K562 (cell line): Measurements from ENCODE around the gene MTMR3. TPM values are rescaled to one million over a fixed set of nuclear protein-coding genes. Genes with fewer than 3 reads are reported as not detected.

Experiments used
- JUND ChIP-seq, 2 experiments: IDR thresholded peaks; 2 replicates in 1 of 2; 3 replicates in 1 of 2; pipeline ENCODE4 v1.6.1; 2011; ENCODE audit warnings: borderline replicate concordance in 2 of 2, low read depth in 2 of 2, low read length in 2 of 2, improper control_type of control experiment in 1 of 2, missing biosample characterization in 1 of 2, missing genetic modification characterization in 1 of 2, missing genetic modification reagents in 1 of 2
- KLF10 ChIP-seq: fragments of 250-450 bp; sonication (Bioruptor Pico); IDR thresholded peaks from 2 replicates; pipeline ENCODE4 v1.6.1; 2021; ENCODE audit warnings: matching md5 sums
- PTRF ChIP-seq: fragments of 450-650 bp; IDR thresholded peaks from 2 replicates; pipeline ENCODE4 v1.6.1; 2016; ENCODE audit warnings: mild to moderate bottlenecking, missing genetic modification characterization, missing compliant biosample characterization
- ZNF224 ChIP-seq: sonication (generic); formaldehyde crosslinking; IDR thresholded peaks from 2 replicates; pipeline ENCODE4 v1.8.0; 2022; ENCODE audit warnings: mild to moderate bottlenecking, missing genetic modification reagents
- polyA plus RNA-seq, 8 experiments: library from polyadenylated mRNA; depleted of rRNA in 4 of 8; stranded (reverse) in 5 of 8; unstranded in 3 of 8; fragments of >200 nt; fragmentation: Nextera tagmentation in 2 of 8; fragmentation: Illumina TruSeq in 1 of 8; extraction: Ambion mirVana in 2 of 8; extraction: Trizol in 1 of 8; gene quantifications; 2 replicates each; pipeline versions ENCODE4 v1.2.1 to v1.2.3, GENCODE V29; 2011 to 2014; ENCODE audit warnings: inconsistent platforms in 1 of 8, missing spikeins in 1 of 8
- total RNA-seq, 7 experiments: library from RNA; depleted of rRNA in 6 of 7; stranded (reverse); fragments of >200 nt in 6 of 7; fragmentation: Illumina TruSeq in 2 of 7; extraction: Trizol in 2 of 7; gene quantifications; 2 replicates each; pipeline versions ENCODE4 v1.2.1 to v1.2.3, GENCODE V29; 2011 to 2021; ENCODE audit warnings: low replicate concordance in 1 of 7
- TF ChIP-seq, protein P1 (sequence below): fragments of 250-450 bp; sonication (Bioruptor Pico); IDR thresholded peaks from 2 replicates; pipeline ENCODE4 v1.5.1; 2021; ENCODE audit warnings: mild to moderate bottlenecking
- TF ChIP-seq, protein P2 (sequence below): sonication (generic); formaldehyde crosslinking; IDR thresholded peaks from 2 replicates; pipeline ENCODE4 v1.8.1; 2022; ENCODE audit warnings: missing genetic modification reagents
- TF ChIP-seq, protein P3 (sequence below): IDR thresholded peaks from 3 replicates; pipeline ENCODE4 v1.6.1; 2011; ENCODE audit warnings: borderline replicate concordance, mild to moderate bottlenecking, moderate library complexity; ENCODE audit not compliant: insufficient read length; ENCODE audit errors: extremely low read depth

The MTMR3 gene
- total and polyA plus RNA-seq, 9 of the 15 experiments (the other 6 are each of a cell fraction or from before 2014, with no cell fraction given), result 1.6 to 13.7 (median 7.9) TPM

DNA sequence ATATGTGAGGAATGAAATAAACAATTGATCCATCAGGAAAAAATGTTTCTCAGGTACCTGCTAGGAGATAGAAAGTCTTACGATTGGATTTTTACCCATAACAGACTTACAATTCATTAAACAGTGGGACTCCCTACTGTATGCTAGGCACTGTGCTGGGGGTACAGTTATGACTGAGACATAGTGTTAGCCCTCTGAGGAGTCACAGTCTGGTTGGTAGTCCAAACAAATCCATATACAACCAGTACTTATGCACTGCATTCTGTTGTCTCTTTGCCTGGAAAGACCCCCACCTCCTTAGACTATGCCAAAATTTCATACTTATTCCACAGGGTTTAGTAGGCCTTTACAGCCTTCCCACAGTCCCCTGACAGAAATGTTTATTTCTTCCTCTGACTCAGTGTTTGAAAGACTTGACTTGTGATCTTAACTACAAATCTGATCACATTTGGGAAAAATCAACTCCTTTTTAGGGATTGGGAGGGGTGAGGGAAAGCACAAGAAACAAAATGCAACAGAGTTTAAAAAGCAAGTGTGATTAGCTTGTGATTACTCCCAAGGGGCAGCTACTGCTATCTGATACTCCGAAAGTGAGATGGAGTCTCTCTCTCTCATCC lies 127.9 kb downstream of the MTMR3 start (continued):
- TF ChIP-seq, protein P1, sequence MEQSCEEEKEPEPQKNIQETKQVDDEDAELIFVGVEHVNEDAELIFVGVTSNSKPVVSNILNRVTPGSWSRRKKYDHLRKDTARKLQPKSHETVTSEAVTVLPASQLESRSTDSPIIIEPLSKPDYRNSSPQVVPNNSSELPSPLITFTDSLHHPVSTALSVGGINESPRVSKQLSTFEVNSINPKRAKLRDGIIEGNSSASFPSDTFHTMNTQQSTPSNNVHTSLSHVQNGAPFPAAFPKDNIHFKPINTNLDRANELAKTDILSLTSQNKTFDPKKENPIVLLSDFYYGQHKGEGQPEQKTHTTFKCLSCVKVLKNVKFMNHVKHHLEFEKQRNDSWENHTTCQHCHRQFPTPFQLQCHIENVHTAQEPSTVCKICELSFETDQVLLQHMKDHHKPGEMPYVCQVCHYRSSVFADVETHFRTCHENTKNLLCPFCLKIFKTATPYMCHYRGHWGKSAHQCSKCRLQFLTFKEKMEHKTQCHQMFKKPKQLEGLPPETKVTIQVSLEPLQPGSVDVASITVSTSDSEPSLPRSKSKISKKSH, result no peak
- TF ChIP-seq KLF10 (CRISPR knock-in tag), result no peak
- TF ChIP-seq JUND (IDR thresholded peaks at IDR 0.05; ENCODE audit: borderline replicate concordance, low read depth, low read length), result no peak
- TF ChIP-seq JUND (tag; IDR thresholded peaks at IDR 0.05; ENCODE audit: borderline replicate concordance, low read depth, low read length), result no peak
- no peak for TF ChIP-seq ZNF224 (CRISPR knock-in tag)
- TF ChIP-seq PTRF (tag), result no peak
- TF ChIP-seq, protein P2, sequence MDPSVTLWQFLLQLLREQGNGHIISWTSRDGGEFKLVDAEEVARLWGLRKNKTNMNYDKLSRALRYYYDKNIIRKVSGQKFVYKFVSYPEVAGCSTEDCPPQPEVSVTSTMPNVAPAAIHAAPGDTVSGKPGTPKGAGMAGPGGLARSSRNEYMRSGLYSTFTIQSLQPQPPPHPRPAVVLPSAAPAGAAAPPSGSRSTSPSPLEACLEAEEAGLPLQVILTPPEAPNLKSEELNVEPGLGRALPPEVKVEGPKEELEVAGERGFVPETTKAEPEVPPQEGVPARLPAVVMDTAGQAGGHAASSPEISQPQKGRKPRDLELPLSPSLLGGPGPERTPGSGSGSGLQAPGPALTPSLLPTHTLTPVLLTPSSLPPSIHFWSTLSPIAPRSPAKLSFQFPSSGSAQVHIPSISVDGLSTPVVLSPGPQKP (CRISPR knock-in tag), result no peak
- TF ChIP-seq, protein P3, sequence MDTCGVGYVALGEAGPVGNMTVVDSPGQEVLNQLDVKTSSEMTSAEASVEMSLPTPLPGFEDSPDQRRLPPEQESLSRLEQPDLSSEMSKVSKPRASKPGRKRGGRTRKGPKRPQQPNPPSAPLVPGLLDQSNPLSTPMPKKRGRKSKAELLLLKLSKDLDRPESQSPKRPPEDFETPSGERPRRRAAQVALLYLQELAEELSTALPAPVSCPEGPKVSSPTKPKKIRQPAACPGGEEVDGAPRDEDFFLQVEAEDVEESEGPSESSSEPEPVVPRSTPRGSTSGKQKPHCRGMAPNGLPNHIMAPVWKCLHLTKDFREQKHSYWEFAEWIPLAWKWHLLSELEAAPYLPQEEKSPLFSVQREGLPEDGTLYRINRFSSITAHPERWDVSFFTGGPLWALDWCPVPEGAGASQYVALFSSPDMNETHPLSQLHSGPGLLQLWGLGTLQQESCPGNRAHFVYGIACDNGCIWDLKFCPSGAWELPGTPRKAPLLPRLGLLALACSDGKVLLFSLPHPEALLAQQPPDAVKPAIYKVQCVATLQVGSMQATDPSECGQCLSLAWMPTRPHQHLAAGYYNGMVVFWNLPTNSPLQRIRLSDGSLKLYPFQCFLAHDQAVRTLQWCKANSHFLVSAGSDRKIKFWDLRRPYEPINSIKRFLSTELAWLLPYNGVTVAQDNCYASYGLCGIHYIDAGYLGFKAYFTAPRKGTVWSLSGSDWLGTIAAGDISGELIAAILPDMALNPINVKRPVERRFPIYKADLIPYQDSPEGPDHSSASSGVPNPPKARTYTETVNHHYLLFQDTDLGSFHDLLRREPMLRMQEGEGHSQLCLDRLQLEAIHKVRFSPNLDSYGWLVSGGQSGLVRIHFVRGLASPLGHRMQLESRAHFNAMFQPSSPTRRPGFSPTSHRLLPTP, result no peak
